H1 (cell line): ENCODE measurements around the gene DHCR24.

ENCODE experiments used
- CEBPB ChIP-seq: IDR thresholded peaks from 2 replicates; pipeline ENCODE4 v1.6.1; 2012; ENCODE audit warnings: low read depth, low read length
- CTCF ChIP-seq, 3 experiments: IDR thresholded peaks; 1 replicate in 2 of 3; 2 replicates in 1 of 3; pipeline versions ENCODE4 v1.5.1 to v1.6.1; 2011; ENCODE audit warnings: low read length in 3 of 3, mild to moderate bottlenecking in 3 of 3, inconsistent platforms in 2 of 3, low read depth in 1 of 3, moderate library complexity in 1 of 3; ENCODE audit not compliant: insufficient read depth in 1 of 3; ENCODE audit errors: control extremely low read depth in 1 of 3
- EGR1 ChIP-seq: IDR thresholded peaks from 2 replicates; pipeline ENCODE4 v1.6.1; 2011; ENCODE audit warnings: low read depth, low read length, borderline replicate concordance
- EP300 ChIP-seq, 2 experiments: IDR thresholded peaks; 1 replicate in 1 of 2; 2 replicates in 1 of 2; pipeline ENCODE4 v1.6.1; 2011 to 2012; ENCODE audit warnings: low read depth in 2 of 2, low read length in 2 of 2, mild to moderate bottlenecking in 2 of 2, borderline replicate concordance in 1 of 2, inconsistent platforms in 1 of 2, moderate library complexity in 1 of 2
- EZH2 ChIP-seq: fragments of 200-600 bp; sonication (generic); IDR thresholded peaks from 2 replicates; pipeline ENCODE4 v1.7.1; 2012; ENCODE audit warnings: low read depth, mild to moderate bottlenecking, moderate library complexity, low read length, inconsistent platforms; ENCODE audit not compliant: severe bottlenecking
- GABPA ChIP-seq: IDR thresholded peaks from 2 replicates; pipeline ENCODE4 v1.6.1; 2011; ENCODE audit warnings: mild to moderate bottlenecking, low read length, moderate library complexity, borderline replicate concordance; ENCODE audit not compliant: insufficient read depth
- GTF2F1 ChIP-seq: IDR thresholded peaks from 2 replicates; pipeline ENCODE4 v1.6.1; 2012; ENCODE audit warnings: low read depth, low read length, improper control_type of control experiment, borderline replicate concordance
- HDAC2 ChIP-seq, 2 experiments: fragments of 300-600 bp in 1 of 2; sonication (generic) in 1 of 2; IDR thresholded peaks; 2 replicates each; pipeline ENCODE4 v1.6.1; 2011 to 2012; ENCODE audit warnings: low read depth in 2 of 2, low read length in 2 of 2, mild to moderate bottlenecking in 2 of 2, moderate library complexity in 2 of 2, borderline replicate concordance in 1 of 2, inconsistent platforms in 1 of 2
- JUN ChIP-seq: IDR thresholded peaks from 2 replicates; pipeline ENCODE4 v1.6.1; 2011; ENCODE audit warnings: low read depth, mild to moderate bottlenecking, improper control_type of control experiment, low read length
- POLR2A ChIP-seq, 2 experiments: IDR thresholded peaks; 1 replicate in 1 of 2; 2 replicates in 1 of 2; pipeline ENCODE4 v1.6.1; 2011; ENCODE audit warnings: low read depth in 2 of 2, low read length in 2 of 2, mild to moderate bottlenecking in 2 of 2; ENCODE audit errors: control extremely low read depth in 1 of 2
- RNF2 ChIP-seq: fragments of 200-900, 300-1000 bp; sonication (generic); IDR thresholded peaks from 2 replicates; pipeline ENCODE4 v1.7.1; 2016; ENCODE audit warnings: borderline replicate concordance, low read depth, mild to moderate bottlenecking, antibody characterized with exemption, low read length; ENCODE audit not compliant: poor library complexity, severe bottlenecking; ENCODE audit errors: missing control alignments
- SUZ12 ChIP-seq: fragments of 200-600 bp; sonication (generic); IDR thresholded peaks from 2 replicates; pipeline ENCODE4 v1.6.1; 2012; ENCODE audit warnings: mild to moderate bottlenecking, inconsistent platforms, low read length, moderate library complexity, mixed read lengths
- TAF1 ChIP-seq: IDR thresholded peaks from 2 replicates; pipeline ENCODE4 v1.6.1; 2011; ENCODE audit warnings: mild to moderate bottlenecking, low read depth, low read length
- TF ChIP-seq, protein P1 (sequence below): IDR thresholded peaks from 2 replicates; pipeline ENCODE4 v1.6.1; 2011; ENCODE audit warnings: low read length, improper control_type of control experiment

GRCh38 chr1:54889132-54889725 lies 2.2 kb upstream of the DHCR24 start:
- no peak for TF ChIP-seq EZH2
- TF ChIP-seq POLR2A (IDR thresholded peaks at IDR 0.05; ENCODE audit: control extremely low read depth in 1 of 2, low read depth in 2 of 2, low read length in 2 of 2) = no peak
- TF ChIP-seq, protein P1, sequence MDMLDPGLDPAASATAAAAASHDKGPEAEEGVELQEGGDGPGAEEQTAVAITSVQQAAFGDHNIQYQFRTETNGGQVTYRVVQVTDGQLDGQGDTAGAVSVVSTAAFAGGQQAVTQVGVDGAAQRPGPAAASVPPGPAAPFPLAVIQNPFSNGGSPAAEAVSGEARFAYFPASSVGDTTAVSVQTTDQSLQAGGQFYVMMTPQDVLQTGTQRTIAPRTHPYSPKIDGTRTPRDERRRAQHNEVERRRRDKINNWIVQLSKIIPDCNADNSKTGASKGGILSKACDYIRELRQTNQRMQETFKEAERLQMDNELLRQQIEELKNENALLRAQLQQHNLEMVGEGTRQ = no peak
- no peak for TF ChIP-seq JUN
- no peak for TF ChIP-seq CTCF (IDR thresholded peaks at IDR 0.05; ENCODE audit: control extremely low read depth in 1 of 3, insufficient read depth in 1 of 3, low read depth in 1 of 3, low read length in 3 of 3)
- no peak for TF ChIP-seq GABPA
- no peak for TF ChIP-seq EP300 (IDR thresholded peaks at IDR 0.05; ENCODE audit: borderline replicate concordance in 1 of 2, low read depth in 2 of 2, low read length in 2 of 2)
- TF ChIP-seq TAF1 = no peak
- TF ChIP-seq GTF2F1 = no peak
- TF ChIP-seq CEBPB = no peak
- TF ChIP-seq EGR1 = no peak
- no peak for TF ChIP-seq HDAC2 (IDR thresholded peaks at IDR 0.05; ENCODE audit: borderline replicate concordance in 1 of 2, low read depth in 2 of 2, low read length in 2 of 2)
- no peak for TF ChIP-seq SUZ12
- TF ChIP-seq RNF2 = no peak
